K562 (cell line): ENCODE data around the gene TMED6.

Experiments
- CHD1 ChIP-seq: fragments of 200-600 bp; sonication (generic); IDR thresholded peaks from one replicate; pipeline ENCODE4 v1.6.1; 2012; ENCODE audit warnings: mild to moderate bottlenecking, moderate library complexity, low read length, inconsistent platforms
- CHD2 ChIP-seq: IDR thresholded peaks from 2 replicates; pipeline ENCODE4 v1.6.1; 2011; ENCODE audit warnings: low read depth, low read length
- CTCF ChIP-seq, 3 experiments: IDR thresholded peaks in 2 of 3; conservative IDR thresholded peaks in 1 of 3; 2 replicates each; pipeline ENCODE4 v1.5.1; 2011 to 2012; ENCODE audit warnings: low read length in 3 of 3, mild to moderate bottlenecking in 3 of 3, control low read depth in 2 of 3, improper control_type of control experiment in 1 of 3, inconsistent platforms in 1 of 3, low read depth in 1 of 3, mixed read lengths in 1 of 3, moderate library complexity in 1 of 3; ENCODE audit not compliant: insufficient read depth in 2 of 3
- FOXM1 ChIP-seq, 2 experiments: fragments of 450-650 bp in 1 of 2; sonication (generic) in 1 of 2; formaldehyde crosslinking in 1 of 2; IDR thresholded peaks; 2 replicates each; pipeline versions ENCODE4 v1.6.1 to v1.9.0; 2017 to 2022; ENCODE audit warnings: low read depth in 2 of 2, mild to moderate bottlenecking in 2 of 2, missing genetic modification reagents in 1 of 2, moderate library complexity in 1 of 2
- HSF4 ChIP-seq: fragments of 250-450 bp; sonication (Bioruptor Pico); IDR thresholded peaks from 2 replicates; pipeline ENCODE4 v2.1.2; 2022; ENCODE audit warnings: mild to moderate bottlenecking, moderate library complexity, borderline replicate concordance
- KLF16 ChIP-seq: IDR thresholded peaks from 2 replicates; pipeline ENCODE4 v1.6.1; 2016; ENCODE audit warnings: antibody characterized with exemption
- NRF1 ChIP-seq, 2 experiments: fragments of 450-650 bp; IDR thresholded peaks in 1 of 2; conservative IDR thresholded peaks in 1 of 2; 2 replicates each; pipeline ENCODE4 v1.6.1; 2014; ENCODE audit warnings: mild to moderate bottlenecking in 2 of 2
- PATZ1 ChIP-seq: fragments of 250-450 bp; sonication (Bioruptor Pico); IDR thresholded peaks from 2 replicates; pipeline ENCODE4 v1.5.0; 2020; ENCODE audit warnings: mild to moderate bottlenecking, borderline replicate concordance
- POLR2AphosphoS2 ChIP-seq: IDR thresholded peaks from 2 replicates; pipeline ENCODE4 v1.6.1; 2012; ENCODE audit warnings: low read length, improper control_type of control experiment
- RAD51 ChIP-seq: fragments of 450-650 bp; IDR thresholded peaks from 2 replicates; pipeline ENCODE4 v1.7.1; 2016; ENCODE audit warnings: low read depth, mild to moderate bottlenecking, borderline replicate concordance
- TF ChIP-seq, protein P1 (sequence below): sonication (generic); formaldehyde crosslinking; IDR thresholded peaks from 2 replicates; pipeline ENCODE4 v1.4.0; 2020; ENCODE audit warnings: mild to moderate bottlenecking, missing genetic modification reagents

- TF ChIP-seq PATZ1 (CRISPR knock-in tag) (no peak), CHD2 (no peak), NRF1 (conservative IDR thresholded peaks at IDR 0.05 in 1 of 2, IDR thresholded peaks at IDR 0.05 in 1 of 2) (no peak), HSF4 (CRISPR knock-in tag) (no peak), CHD1 (no peak), CTCF (IDR thresholded peaks at IDR 0.05 in 2 of 3, conservative IDR thresholded peaks at IDR 0.05 in 1 of 3; ENCODE audit: insufficient read depth in 2 of 3, low read depth in 1 of 3, low read length in 3 of 3) (no peak), POLR2AphosphoS2 (no peak), RAD51 (no peak), FOXM1 (IDR thresholded peaks at IDR 0.05; ENCODE audit: low read depth) (no peak), FOXM1 (CRISPR knock-in tag; IDR thresholded peaks at IDR 0.05; ENCODE audit: low read depth) (no peak), KLF16 (no peak)
- TF ChIP-seq, protein P1, sequence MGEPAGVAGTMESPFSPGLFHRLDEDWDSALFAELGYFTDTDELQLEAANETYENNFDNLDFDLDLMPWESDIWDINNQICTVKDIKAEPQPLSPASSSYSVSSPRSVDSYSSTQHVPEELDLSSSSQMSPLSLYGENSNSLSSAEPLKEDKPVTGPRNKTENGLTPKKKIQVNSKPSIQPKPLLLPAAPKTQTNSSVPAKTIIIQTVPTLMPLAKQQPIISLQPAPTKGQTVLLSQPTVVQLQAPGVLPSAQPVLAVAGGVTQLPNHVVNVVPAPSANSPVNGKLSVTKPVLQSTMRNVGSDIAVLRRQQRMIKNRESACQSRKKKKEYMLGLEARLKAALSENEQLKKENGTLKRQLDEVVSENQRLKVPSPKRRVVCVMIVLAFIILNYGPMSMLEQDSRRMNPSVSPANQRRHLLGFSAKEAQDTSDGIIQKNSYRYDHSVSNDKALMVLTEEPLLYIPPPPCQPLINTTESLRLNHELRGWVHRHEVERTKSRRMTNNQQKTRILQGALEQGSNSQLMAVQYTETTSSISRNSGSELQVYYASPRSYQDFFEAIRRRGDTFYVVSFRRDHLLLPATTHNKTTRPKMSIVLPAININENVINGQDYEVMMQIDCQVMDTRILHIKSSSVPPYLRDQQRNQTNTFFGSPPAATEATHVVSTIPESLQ (CRISPR knock-in tag), result no peak
Measured at GRCh38 chr16:69313469-69313868, 38.1 kb downstream of the TMED6 start.
